Measurements from ENCODE around the gene CFAP61.

CFAP61 gene

DNA sequence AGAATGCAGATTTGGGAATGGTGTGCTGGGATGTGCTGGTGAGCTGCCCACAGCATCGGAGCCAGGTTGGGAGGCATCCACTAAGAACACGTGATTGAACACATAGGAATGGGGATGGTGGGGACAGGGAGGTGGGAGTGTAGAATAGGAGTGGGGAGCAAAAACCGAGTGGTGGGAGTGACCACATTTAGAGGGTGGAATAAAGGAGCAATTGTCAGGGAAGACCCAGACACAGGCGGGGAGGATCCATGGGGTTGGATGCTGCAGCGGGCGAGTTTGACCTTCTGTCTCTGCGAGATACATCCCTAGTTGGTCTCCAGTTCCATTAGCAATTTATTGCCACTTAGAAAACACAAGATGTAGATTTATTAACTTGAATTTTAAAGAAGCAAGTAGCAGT is 30.5 kb upstream of the CFAP61 start:
- TF ChIP-seq, protein P1, sequence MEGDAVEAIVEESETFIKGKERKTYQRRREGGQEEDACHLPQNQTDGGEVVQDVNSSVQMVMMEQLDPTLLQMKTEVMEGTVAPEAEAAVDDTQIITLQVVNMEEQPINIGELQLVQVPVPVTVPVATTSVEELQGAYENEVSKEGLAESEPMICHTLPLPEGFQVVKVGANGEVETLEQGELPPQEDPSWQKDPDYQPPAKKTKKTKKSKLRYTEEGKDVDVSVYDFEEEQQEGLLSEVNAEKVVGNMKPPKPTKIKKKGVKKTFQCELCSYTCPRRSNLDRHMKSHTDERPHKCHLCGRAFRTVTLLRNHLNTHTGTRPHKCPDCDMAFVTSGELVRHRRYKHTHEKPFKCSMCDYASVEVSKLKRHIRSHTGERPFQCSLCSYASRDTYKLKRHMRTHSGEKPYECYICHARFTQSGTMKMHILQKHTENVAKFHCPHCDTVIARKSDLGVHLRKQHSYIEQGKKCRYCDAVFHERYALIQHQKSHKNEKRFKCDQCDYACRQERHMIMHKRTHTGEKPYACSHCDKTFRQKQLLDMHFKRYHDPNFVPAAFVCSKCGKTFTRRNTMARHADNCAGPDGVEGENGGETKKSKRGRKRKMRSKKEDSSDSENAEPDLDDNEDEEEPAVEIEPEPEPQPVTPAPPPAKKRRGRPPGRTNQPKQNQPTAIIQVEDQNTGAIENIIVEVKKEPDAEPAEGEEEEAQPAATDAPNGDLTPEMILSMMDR (IDR thresholded peaks at IDR 0.05; ENCODE audit: low read depth, low read length), result no peak
- no peak overlapping the region for H3K4me3 ChIP-seq (ENCODE audit: low read depth, low read length)

DNA sequence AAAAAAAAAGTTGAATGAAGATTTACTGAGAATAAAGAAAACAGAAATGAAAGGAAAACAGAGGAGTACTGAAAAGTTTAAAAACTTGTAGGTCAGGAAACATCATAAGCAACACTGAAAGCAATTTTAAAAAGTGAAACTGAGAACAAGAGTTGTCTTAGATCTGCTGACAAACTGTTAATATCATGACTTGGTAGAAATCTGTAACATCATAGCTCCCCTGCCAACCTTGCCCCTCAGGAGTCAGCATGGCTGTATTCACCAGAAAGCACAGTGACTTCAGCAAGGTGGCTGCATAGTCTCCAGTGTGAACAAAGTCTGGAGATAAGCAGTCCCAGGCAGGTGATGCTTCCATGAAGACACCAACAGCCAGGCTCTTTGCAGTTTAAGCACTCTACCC is 29.8 kb upstream of the CFAP61 start:
- no peak overlapping the region for H3K4me3 ChIP-seq (ENCODE audit: low read depth, low read length)
- TF ChIP-seq, protein P1 (IDR thresholded peaks at IDR 0.05; ENCODE audit: low read depth, low read length), result no peak

DNA sequence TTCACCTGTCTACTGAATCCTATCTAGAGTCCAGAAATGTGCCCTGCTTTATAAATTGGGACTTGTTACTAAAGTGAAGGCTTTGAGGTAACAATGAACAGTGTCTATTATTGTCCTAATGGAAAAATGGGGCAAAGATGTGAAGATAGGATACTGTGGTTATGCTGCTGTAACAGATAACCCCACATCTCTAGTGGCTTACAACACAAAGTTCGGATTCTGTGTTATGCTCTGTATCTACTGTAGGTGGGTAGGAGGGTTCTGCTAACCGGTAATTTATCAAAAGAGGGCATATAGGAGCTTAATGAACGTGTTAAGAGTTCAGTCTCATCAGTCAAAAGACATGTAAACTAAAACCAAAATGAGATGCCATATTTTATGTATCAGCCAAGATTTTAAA is 28.9 kb upstream of the CFAP61 start:
- TF ChIP-seq, protein P1 (IDR thresholded peaks at IDR 0.05; ENCODE audit: low read depth, low read length), result no peak

DNA sequence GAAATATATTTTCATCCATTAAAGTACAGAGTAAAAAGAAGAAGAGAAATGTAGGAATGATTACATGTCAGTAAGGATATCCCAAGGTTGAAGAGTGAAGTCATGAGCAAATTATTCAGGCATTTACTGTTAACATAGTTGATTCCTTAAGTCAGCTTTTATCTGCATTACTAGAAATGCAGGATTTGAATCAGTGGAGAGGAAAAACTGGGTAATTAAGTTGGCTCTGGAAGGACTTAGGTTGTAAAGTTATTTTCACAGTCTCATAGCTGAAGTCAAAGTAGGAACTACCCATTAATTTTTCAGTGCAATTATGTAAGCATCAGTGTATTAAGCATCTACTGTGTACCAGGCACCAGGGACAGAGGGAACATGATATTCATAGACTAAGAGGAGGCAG is 27.4 kb upstream of the CFAP61 start:
- H3K4me3 ChIP-seq (ENCODE audit: low read depth, low read length), result no peak overlapping the region
- TF ChIP-seq, protein P1 (IDR thresholded peaks at IDR 0.05; ENCODE audit: low read depth, low read length), result no peak

More for the DNA sequence above, 28.9 kb upstream of the CFAP61 start:
- no peak overlapping the region for H3K4me3 ChIP-seq (ENCODE audit: low read depth, low read length)

DNA sequence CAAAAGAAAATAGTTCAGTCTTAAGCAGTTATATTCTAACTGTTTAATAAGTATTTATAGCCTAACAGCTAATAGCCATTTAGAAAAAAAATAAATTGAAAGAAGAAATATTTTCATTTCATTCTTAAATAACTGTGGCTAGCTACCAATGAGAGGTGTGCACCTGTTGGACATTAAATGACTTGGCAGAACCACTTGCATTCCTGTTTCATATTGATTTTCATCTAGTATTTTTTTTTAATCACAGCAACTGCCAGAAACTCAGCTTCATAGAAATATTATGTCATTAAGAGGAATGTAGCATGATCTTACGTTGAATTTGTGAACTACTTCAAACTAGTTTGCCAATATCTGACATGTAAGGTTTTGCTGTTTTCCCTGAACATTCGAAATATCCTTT is 25.0 kb upstream of the CFAP61 start:
- TF ChIP-seq, protein P1 (IDR thresholded peaks at IDR 0.05; ENCODE audit: low read depth, low read length), result no peak

DNA sequence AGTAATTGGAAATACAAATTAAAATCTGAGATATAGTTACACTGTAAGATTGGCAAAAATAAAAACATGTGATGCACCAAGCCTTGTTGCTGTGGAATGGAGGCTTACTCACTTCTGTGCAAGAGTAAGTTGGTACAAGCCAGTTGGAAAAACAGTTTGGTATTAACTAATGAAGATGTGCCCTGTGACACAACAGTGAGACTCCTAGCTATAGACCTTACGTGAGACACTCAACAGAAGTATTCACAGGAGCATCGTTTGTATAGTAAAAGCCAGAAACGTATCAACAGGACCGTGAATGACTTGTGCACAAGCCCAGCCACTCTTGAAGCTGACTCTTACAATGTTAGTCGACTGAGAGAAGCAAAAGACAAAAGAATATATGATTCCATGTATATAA is 20.5 kb upstream of the CFAP61 start:
- TF ChIP-seq, protein P1 (IDR thresholded peaks at IDR 0.05; ENCODE audit: low read depth, low read length), result no peak
- H3K4me3 ChIP-seq (ENCODE audit: low read depth, low read length), result no peak overlapping the region

More for the DNA sequence above, 25.0 kb upstream of the CFAP61 start:
- no peak overlapping the region for H3K4me3 ChIP-seq (ENCODE audit: low read depth, low read length)

DNA sequence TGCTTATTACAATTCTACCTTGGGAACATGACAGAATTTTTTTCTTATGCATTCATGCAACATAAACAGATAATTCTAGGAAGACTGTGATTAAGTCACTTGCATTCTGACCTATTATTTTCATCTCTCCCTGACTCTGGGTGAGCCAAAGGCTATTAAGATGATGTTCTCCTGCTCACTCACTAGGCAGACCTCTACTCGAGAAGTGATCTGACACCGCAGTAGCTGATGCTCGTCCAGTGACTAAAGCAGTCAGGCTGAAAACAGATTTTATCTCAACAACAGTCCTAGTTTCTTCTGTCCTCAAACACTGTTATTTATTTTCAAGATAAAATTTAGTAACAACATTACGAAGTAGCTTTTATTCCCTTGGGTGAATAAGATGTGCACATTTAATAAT is 17.8 kb upstream of the CFAP61 start:
- TF ChIP-seq, protein P1 (IDR thresholded peaks at IDR 0.05; ENCODE audit: low read depth, low read length), result no peak
- H3K4me3 ChIP-seq (ENCODE audit: low read depth, low read length), result no peak overlapping the region

Measured in WI38 (cell line).